GM12878 (cell line): Measurements from ENCODE around the gene NUP214. TPM values are rescaled to one million over a fixed set of nuclear protein-coding genes. Genes with fewer than 3 reads are reported as not detected.
A peak's percentile ranks its signal among the peaks of the same experiment; 100 is the strongest.

ENCODE experiments used
- BCLAF1 ChIP-seq: fragments of 450-650 bp; IDR thresholded peaks from 2 replicates; pipeline ENCODE4 v1.6.1; 2017; ENCODE audit warnings: antibody characterized with exemption, mild to moderate bottlenecking, moderate library complexity
- BHLHE40 ChIP-seq, 2 experiments: fragments of 450-650 bp in 1 of 2; IDR thresholded peaks; 2 replicates each; pipeline ENCODE4 v1.6.1; 2011 to 2017; ENCODE audit warnings: low read depth in 2 of 2, borderline replicate concordance in 1 of 2, improper control_type of control experiment in 1 of 2, low read length in 1 of 2, mild to moderate bottlenecking in 1 of 2
- E4F1 ChIP-seq: fragments of 450-650 bp; IDR thresholded peaks from 2 replicates; pipeline ENCODE4 v1.6.1; 2018; ENCODE audit warnings: borderline replicate concordance, mild to moderate bottlenecking; ENCODE audit not compliant: partially characterized antibody
- GATAD2B ChIP-seq: fragments of 450-650 bp; conservative IDR thresholded peaks from 2 replicates; pipeline ENCODE4 v1.6.1; 2017; ENCODE audit warnings: low read depth, mild to moderate bottlenecking, moderate library complexity
- LARP7 ChIP-seq: fragments of 450-650 bp; IDR thresholded peaks from 2 replicates; pipeline ENCODE4 v1.6.1; 2017; ENCODE audit warnings: mild to moderate bottlenecking
- MXI1 ChIP-seq: fragments of 150-350 bp; IDR thresholded peaks from 2 replicates; pipeline ENCODE4 v1.6.1; 2011; ENCODE audit warnings: low read depth, mild to moderate bottlenecking, inconsistent platforms, low read length, improper control_type of control experiment
- ZNF217 ChIP-seq: fragments of 450-650 bp; IDR thresholded peaks from 2 replicates; pipeline ENCODE4 v1.6.1; 2017; ENCODE audit warnings: antibody characterized with exemption, mild to moderate bottlenecking
- polyA plus RNA-seq, 11 experiments: library from polyadenylated mRNA; depleted of rRNA in 4 of 11; unstranded in 6 of 11; stranded (reverse) in 5 of 11; fragments of >200 nt; fragmentation: Nextera tagmentation in 4 of 11; fragmentation: Illumina TruSeq in 1 of 11; extraction: Ambion mirVana in 4 of 11; extraction: Trizol in 1 of 11; gene quantifications; 1 replicate in 1 of 11; 2 replicates in 10 of 11; pipeline versions ENCODE4 v1.2.1 to v1.2.3, GENCODE V29; 2011 to 2016; ENCODE audit warnings: inconsistent platforms in 2 of 11, missing spikeins in 2 of 11, low read depth in 1 of 11
- total RNA-seq, 4 experiments: library from RNA; depleted of rRNA in 3 of 4; stranded (reverse); fragments of >200 nt in 3 of 4; fragmentation: Illumina TruSeq in 1 of 4; extraction: Trizol in 1 of 4; gene quantifications; 2 replicates each; pipeline versions ENCODE4 v1.2.1 to v1.2.3, GENCODE V29; 2013 to 2021

Gene NUP214
- total and polyA plus RNA-seq, 10 of the 15 experiments (the other 5 are each of a cell fraction or from before 2014, with no cell fraction given) = 11.7 to 53.8 (median 17.6) TPM

GRCh38 chr9:131276094-131276888, 150.9 kb downstream of the NUP214 start, which contains the start of gene FAM78A (continued):
- peak; percentile 59; the same call in 1 of the 2 replicates for TF ChIP-seq BCLAF1
- TF ChIP-seq LARP7 = peak; percentile 83; the same call in 1 of the 2 replicates
- TF ChIP-seq E4F1 = no peak
- TF ChIP-seq GATAD2B = peak; percentile 79
- TF ChIP-seq BHLHE40 (IDR thresholded peaks at IDR 0.05; ENCODE audit: borderline replicate concordance in 1 of 2, low read depth in 2 of 2, low read length in 1 of 2) = peak; percentile 10 to 29; a peak in 2 of 4 replicates
- TF ChIP-seq ZNF217 = peak; percentile 36; the same call in 1 of the 2 replicates
- 0 out of 2 replicates have a peak, but pooled peaks have one; percentile 33 for TF ChIP-seq MXI1
